HG03378 (cell line): Measurements from ENCODE around the gene FSTL4.

Source experiments
- ATAC-seq: cut with Tn5 transposase; IDR thresholded peaks from one replicate; pipeline ENCODE4 v1.9.1; 2021; ENCODE audit warnings: mild to moderate bottlenecking, moderate library complexity; ENCODE audit not compliant: unreplicated experiment

Gene FSTL4

GRCh38 chr5:133393776-133394476 lies 218.4 kb downstream of the FSTL4 start:
- ATAC-seq = no peak

DNA sequence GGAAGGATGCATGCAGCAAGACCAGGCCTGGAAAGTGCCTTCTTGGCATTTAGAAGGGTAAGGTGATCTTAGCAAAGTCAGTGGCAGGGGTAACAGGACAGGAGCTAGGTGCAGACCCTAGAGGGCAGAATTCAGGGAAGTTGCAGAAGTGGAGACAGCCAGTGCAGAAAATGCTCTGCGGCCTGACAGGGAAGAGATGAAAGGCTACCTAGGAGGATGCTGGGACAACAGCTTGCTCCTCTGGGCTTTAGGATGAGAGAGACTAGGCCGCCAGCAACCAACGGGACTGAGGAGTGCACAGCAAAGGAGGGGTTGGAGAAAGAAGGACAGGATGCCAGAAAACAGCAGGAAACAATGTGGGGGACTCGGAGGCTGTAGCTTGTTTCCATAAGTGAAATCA lies 219.9 kb downstream of the FSTL4 start:
- ATAC-seq = no peak

GRCh38 chr5:133391354-133392136 lies 220.8 kb downstream of the FSTL4 start:
- no peak for ATAC-seq

DNA sequence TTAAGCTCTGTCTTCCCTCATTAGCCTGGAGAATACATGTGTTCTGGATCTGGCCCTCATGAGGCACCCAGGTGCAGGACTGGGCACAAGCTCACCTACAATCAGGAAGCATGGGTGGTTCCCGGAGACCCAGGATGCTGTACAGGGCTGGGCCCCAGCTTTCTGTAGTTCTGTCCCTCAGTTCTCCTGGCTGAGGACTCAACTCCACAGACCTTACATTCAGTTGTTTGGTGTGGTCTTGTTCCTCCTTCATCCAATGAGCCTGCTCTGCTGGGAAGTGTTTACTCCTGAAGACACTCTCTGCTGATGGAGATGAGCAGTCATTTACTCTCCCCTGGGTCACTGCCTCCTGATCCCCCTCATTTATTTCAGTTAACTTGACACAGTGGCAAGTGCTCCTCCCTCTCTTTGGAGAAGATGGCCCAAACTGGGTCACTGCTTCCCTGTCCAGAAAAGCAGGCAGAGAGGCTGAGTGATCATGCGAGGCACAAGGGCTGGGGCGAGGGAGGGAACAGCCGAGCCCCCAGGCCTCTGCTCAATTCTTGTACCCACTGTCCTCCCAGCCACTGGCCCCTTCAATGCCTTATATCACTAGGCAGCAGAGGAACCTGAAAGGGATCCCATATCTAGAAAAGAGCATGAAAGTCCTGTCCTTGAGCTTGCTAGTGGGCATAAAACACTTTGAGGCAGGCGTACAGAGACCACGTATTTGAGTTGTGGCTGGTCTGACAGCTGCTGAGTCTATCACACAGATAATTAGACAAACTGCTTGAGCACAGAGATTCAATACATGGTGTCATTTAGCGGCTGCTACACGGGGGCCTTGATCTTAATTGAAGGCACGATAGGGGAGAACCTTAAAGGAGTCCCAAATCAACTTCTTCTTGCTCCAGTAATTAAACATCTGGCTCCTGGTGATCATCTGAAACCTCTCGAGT lies 221.7 kb downstream of the FSTL4 start:
- no peak for ATAC-seq

- no peak for ATAC-seq
These were observed 223.2 kb downstream of the FSTL4 start for GRCh38 chr5:133389066-133389590.

- ATAC-seq = no peak
These were observed 224.7 kb downstream of the FSTL4 start for GRCh38 chr5:133387621-133388020.

DNA sequence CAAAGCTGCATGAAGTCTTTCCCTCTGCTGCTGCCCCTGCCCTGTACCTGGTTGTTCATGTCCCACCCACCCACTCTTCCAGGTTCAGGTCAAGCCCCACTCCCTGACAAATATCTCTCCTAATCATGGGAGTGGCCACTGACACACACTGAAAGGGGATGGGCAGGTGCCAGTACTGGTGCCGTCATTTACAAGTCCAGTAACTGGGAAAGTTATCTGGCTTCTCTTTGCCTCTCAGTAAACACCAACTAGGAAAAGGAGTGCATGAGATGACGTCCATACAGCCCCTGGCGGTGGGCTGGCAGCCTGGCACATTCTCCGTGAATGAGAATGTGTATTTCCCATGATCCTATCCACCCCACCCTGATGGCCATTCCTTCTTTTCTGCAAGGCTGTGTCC lies 225.2 kb downstream of the FSTL4 start:
- no peak for ATAC-seq

GRCh38 chr5:133386662-133387061 lies 225.7 kb downstream of the FSTL4 start:
- no peak for ATAC-seq

- no peak for ATAC-seq
These were observed 227.0 kb downstream of the FSTL4 start for GRCh38 chr5:133385346-133385745.

GRCh38 chr5:133384903-133385302 lies 227.4 kb downstream of the FSTL4 start:
- no peak for ATAC-seq

DNA sequence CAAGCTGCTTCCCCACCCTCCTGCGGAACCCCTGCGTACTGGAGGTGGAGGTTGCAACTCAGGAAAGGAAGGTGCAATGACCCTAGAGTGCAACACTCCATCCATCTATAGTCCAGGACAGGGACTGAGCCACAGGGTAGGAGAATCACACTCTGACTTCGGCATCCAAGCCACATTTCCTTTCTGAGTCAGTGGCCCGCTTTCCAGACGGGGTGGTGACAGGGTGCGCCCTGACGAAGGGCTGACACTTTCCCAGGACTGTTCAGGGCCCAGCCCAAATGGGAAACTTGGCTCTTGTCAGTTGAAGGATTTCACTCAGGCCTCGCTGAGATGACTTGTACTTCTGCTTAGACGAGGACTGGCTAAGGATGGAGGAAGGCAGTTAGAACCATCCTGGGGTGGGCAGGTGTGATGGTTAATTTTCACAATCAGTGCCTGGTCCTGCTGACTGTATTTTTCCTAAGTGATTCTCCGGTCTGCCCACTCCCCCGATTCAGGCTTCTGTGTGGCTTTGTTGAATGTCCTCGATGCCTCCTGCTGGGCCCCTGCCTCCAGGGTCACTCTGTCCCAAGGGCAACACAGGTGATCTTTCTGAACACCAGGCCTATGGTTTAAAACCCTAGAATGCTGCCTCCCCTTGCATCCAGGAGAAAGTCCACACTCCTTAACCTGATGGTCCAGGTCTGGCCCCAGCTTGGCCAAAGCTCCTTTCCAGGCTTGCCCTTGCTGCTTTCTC lies 228.1 kb downstream of the FSTL4 start:
- no peak for ATAC-seq

GRCh38 chr5:133383580-133383939 lies 228.8 kb downstream of the FSTL4 start:
- no peak for ATAC-seq

GRCh38 chr5:133382661-133383579 lies 229.4 kb downstream of the FSTL4 start:
- no peak for ATAC-seq

- ATAC-seq = no peak
These were observed 230.6 kb downstream of the FSTL4 start for GRCh38 chr5:133381571-133382365.

- no peak for ATAC-seq
These were observed 231.3 kb downstream of the FSTL4 start for GRCh38 chr5:133381041-133381440.

DNA sequence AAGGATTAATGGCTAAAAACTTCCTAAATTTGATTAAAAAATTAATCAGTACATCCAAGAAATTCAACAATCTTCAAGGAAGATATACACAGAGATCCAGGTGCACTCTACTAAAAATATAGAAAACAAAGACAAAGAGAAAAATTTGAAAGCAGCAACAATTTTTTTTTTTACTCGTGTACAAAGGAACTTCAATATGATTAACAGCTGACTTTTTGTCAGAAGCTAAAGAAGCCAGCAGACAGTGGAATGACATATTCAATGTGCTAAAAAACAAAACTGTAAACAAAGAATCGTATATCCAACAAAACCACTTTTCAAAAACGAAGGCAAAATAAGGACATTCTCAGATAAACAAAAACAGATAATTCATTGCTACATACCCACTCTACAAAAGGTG lies 234.6 kb downstream of the FSTL4 start:
- no peak for ATAC-seq

- no peak for ATAC-seq
These were observed 235.4 kb downstream of the FSTL4 start for GRCh38 chr5:133376986-133377385.

DNA sequence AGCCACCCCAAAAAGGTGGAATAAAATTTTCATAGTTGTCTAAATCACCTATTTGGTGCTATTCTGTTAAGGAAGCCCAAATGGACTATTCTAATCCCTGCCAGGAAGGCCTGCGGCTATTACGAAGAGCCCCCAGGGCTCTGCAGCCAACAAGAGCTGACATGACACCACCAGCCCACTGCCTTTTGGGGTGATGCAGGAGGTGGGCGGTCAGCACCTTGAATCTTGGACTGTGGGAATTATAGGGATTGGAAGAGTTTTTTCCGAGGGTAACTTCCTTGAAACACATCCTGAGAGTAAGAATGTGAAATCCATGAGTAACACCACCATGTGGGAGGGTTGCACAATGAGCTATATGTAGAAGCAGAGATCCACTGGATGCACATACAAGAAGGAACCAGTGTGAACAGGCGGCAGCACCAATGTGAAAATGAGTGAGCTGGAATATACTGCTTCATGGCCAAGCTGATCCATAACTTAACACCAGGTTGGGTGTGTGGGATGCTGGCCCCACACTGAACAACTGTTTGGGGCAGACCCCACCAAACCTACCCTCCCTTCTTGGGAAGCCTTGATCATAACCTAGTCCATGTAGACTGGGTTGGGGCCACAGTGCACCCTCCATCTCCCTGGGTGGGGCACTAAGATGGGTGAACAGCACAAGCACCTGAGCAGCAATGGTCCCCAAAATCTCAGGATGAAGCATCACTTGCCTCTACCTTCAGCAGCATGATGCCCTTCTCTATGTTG lies 239.0 kb downstream of the FSTL4 start:
- no peak for ATAC-seq
